Measurements from ENCODE around the gene CATSPER4.
A peak's percentile ranks its signal among the peaks of the same experiment; 100 is the strongest.

CATSPER4 gene

GRCh38 chr1:26234644-26235370, 44.4 kb downstream of the CATSPER4 start:
- FAIRE-seq = peak; percentile 86
- no peak for DNase-seq (ENCODE audit: insufficient read length, low spot score)

GRCh38 chr1:26237230-26237966, 47.0 kb downstream of the CATSPER4 start:
- DNase-seq (ENCODE audit: insufficient read length, low spot score) = no peak
- FAIRE-seq = peak; percentile 44

- no peak for FAIRE-seq
Observed at GRCh38 chr1:26239936-26240335, 49.5 kb downstream of the CATSPER4 start.

More at GRCh38 chr1:26239936-26240335, 49.5 kb downstream of the CATSPER4 start:
- no peak for DNase-seq (ENCODE audit: insufficient read length, low spot score)

Measured in GM19239 (cell line).